ENCODE results near the gene CFAP100.

Gene CFAP100

GRCh38 chr3:126356373-126357264 is 38.1 kb upstream of the CFAP100 start:
- peak; percentile 49 for DNase-seq (ENCODE audit: low spot score)

- peak; percentile 98 for DNase-seq (ENCODE audit: low spot score)
Measured at GRCh38 chr3:126357295-126358037, 37.2 kb upstream of the CFAP100 start, which contains the start of gene KLF15. KLF15 (minus strand) TSS chr3:126357408; CDS start chr3:126352922, 4,486 bp downstream.

GRCh38 chr3:126358038-126358815 is 36.5 kb upstream of the CFAP100 start:
- no peak for DNase-seq (ENCODE audit: low spot score)

- no peak for DNase-seq (ENCODE audit: low spot score)
Measured at GRCh38 chr3:126358816-126359181, 35.9 kb upstream of the CFAP100 start.

- no peak for DNase-seq (ENCODE audit: low spot score)
Measured at GRCh38 chr3:126360046-126360713, 34.5 kb upstream of the CFAP100 start.

- no peak for DNase-seq (ENCODE audit: low spot score)
Measured at GRCh38 chr3:126360714-126361060, 34.0 kb upstream of the CFAP100 start.

- DNase-seq (ENCODE audit: low spot score): no peak
Measured at GRCh38 chr3:126361211-126361610, 33.5 kb upstream of the CFAP100 start.

- no peak for DNase-seq (ENCODE audit: low spot score)
Measured at GRCh38 chr3:126364130-126364695, 30.5 kb upstream of the CFAP100 start.

- no peak for DNase-seq (ENCODE audit: low spot score)
Measured at GRCh38 chr3:126364731-126365301, 29.9 kb upstream of the CFAP100 start.

GRCh38 chr3:126365351-126366277 is 29.1 kb upstream of the CFAP100 start:
- no peak for DNase-seq (ENCODE audit: low spot score)

- no peak for DNase-seq (ENCODE audit: low spot score)
Measured at GRCh38 chr3:126367316-126367805, 27.3 kb upstream of the CFAP100 start.

GRCh38 chr3:126369490-126369889 is 25.2 kb upstream of the CFAP100 start:
- DNase-seq (ENCODE audit: low spot score): no peak

- no peak for DNase-seq (ENCODE audit: low spot score)
Measured at GRCh38 chr3:126370055-126370454, 24.7 kb upstream of the CFAP100 start.

GRCh38 chr3:126370606-126371005 is 24.1 kb upstream of the CFAP100 start:
- DNase-seq (ENCODE audit: low spot score): no peak

- DNase-seq (ENCODE audit: low spot score): no peak
Measured at GRCh38 chr3:126371096-126371705, 23.5 kb upstream of the CFAP100 start.

- no peak for DNase-seq (ENCODE audit: low spot score)
Measured at GRCh38 chr3:126372413-126373145, 22.1 kb upstream of the CFAP100 start.

GRCh38 chr3:126373146-126373613 is 21.5 kb upstream of the CFAP100 start:
- DNase-seq (ENCODE audit: low spot score): no peak
